ENCODE measurements around the gene TRABD2B. TPM values are rescaled to one million over a fixed set of nuclear protein-coding genes. Genes with fewer than 3 reads are reported as not detected.
A peak's percentile ranks its signal among the peaks of the same experiment; 100 is the strongest.

Gene TRABD2B
- total RNA-seq, 2 donors from 2014 or later = 2.6 to 4.3 TPM

DNA sequence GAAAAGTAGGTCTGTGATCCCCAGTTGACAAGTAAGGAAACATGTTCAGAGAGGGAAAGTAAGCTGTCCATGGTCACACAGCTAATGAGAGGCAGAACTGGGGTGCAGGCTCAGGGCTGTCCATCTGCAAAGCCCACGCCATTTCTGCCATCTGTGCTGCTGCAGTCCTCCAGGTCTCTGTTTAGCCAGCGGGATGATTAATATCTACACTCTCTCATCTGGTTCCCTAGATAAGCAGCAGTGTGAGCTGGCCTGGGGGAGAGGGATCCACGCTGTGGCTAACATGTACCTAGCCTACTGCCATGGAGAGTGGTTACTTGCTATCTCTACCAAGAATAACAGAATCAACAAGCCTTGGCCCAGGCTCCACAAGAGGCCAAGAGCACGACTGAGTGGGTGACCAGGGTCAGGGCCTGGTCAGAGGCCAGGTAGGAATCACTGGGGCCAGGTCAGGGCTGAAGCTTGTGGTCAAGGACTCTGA, 75.2 kb downstream of the TRABD2B start:
- Histone ChIP-seq H3K27ac (no peak overlapping the region), H3K36me3 (replicated peaks in 1 of 2; ENCODE audit: insufficient read depth in 1 of 2, low read depth in 2 of 2) (no peaks in the 10 kb centered on the region), H3K4me3 (no peak overlapping the region), H3K27me3 (no peaks in the 10 kb centered on the region), H3K4me1 (peaks cover 12% of the 10 kb centered on the region), H3K9me3 (no peaks in the 10 kb centered on the region)
- WGBS, 2 donors = 59 to 79% methylated on average over 3 to 4 of the region's 4 CpGs
- DNase-seq = no peak
- intact Hi-C loops (cut with DNase I) = no loop called here
- TF ChIP-seq POLR2A (IDR thresholded peaks at IDR 0.05) = no peak
- TF ChIP-seq, protein P1, sequence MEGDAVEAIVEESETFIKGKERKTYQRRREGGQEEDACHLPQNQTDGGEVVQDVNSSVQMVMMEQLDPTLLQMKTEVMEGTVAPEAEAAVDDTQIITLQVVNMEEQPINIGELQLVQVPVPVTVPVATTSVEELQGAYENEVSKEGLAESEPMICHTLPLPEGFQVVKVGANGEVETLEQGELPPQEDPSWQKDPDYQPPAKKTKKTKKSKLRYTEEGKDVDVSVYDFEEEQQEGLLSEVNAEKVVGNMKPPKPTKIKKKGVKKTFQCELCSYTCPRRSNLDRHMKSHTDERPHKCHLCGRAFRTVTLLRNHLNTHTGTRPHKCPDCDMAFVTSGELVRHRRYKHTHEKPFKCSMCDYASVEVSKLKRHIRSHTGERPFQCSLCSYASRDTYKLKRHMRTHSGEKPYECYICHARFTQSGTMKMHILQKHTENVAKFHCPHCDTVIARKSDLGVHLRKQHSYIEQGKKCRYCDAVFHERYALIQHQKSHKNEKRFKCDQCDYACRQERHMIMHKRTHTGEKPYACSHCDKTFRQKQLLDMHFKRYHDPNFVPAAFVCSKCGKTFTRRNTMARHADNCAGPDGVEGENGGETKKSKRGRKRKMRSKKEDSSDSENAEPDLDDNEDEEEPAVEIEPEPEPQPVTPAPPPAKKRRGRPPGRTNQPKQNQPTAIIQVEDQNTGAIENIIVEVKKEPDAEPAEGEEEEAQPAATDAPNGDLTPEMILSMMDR (IDR thresholded peaks at IDR 0.05) = no peak
- ATAC-seq = peak; percentile 9

DNA sequence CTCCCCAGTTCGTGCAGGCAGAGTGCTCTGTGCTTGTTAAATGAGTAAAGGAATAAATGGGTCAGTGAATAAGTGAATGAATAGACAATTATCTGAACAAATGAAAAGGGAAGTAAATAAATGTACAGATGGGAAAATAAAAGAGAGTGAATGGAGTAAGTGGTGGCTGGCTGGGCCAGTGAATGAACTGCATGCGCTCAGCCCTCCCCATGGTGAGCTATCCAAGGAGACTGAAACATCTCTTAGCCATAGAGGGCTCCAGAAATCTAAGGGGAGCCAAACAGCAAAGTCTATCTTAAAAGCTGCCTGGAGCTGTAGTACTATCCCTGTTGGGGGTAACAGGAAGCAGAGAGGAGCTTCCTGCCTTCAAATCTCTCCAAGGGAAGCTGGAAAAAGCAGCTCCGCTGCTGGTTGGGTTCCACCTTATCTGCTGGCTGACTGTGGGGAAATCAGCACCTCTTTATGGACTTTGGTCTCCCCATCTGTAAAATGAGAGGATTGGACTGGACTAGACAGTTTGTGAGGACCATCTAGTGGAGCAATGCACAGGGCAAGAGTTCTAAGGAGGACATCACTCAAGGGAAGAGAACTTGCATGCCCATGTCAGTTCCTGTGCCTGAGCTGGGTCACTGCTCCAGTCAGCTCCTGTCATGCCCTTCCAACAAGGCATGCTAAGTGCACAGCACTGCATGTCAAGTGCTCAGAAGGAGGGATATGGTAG, 77.9 kb downstream of the TRABD2B start:
- DNase-seq (no peak), ATAC-seq (no peak)
- Histone ChIP-seq H3K9me3 (no peaks in the 10 kb centered on the region), H3K36me3 (replicated peaks in 1 of 2; ENCODE audit: insufficient read depth in 1 of 2, low read depth in 2 of 2) (no peaks in the 10 kb centered on the region), H3K27me3 (no peaks in the 10 kb centered on the region), H3K4me3 (no peak overlapping the region), H3K4me1 (peaks cover 12% of the 10 kb centered on the region), H3K27ac (no peak overlapping the region)
- WGBS, 2 donors = 73 to 76% methylated on average over 2 to 3 of the region's 3 CpGs
- TF ChIP-seq, protein P1 (IDR thresholded peaks at IDR 0.05) = no peak
- no peak for TF ChIP-seq POLR2A (IDR thresholded peaks at IDR 0.05)
- intact Hi-C loops (cut with DNase I) = no loop called here

DNA sequence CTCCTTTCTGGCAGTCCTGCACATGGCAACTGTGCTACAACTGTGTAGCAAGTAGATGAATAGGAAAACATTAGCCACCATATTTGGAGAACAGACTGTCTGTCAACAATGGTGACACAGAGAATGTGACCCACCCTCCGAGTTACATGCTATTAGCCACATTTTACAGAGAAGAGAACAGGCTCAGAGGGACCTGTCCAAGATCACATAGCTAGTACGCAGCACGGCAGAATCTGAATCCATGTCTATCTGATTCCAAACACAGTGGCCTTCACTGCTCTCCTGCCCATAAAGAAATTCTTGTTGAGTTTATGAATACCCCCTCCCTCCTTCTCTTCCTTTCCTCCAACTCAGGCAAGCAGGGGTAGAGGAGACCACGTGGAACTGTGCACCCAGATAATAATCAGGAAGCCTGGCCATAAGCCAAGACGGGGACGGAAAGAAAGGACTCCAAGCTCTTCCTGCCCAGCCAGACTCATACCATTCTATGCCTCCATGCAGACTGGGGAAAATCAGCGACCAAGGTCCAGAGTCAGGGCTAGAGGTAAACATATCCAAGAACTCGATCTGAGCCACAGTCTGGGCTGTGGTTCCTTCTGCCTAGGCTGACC, 78.8 kb downstream of the TRABD2B start:
- H3K4me1 ChIP-seq = peaks cover 12% of the 10 kb centered on the region
- no peak overlapping the region for H3K27ac ChIP-seq
- no peaks in the 10 kb centered on the region for H3K9me3 ChIP-seq
- no peak for ATAC-seq
- DNase-seq = peak in 3 of 4 donors; percentile 19 to 63 (median 52)
- no peak overlapping the region for H3K4me3 ChIP-seq
- no peak for TF ChIP-seq POLR2A (IDR thresholded peaks at IDR 0.05)
- TF ChIP-seq, protein P1 (IDR thresholded peaks at IDR 0.05) = no peak
- WGBS, 2 donors = 38 to 46% methylated on average over 8 of the region's 8 CpGs
- intact Hi-C loops (cut with DNase I) = no loop called here
- no peaks in the 10 kb centered on the region for H3K27me3 ChIP-seq
- H3K36me3 ChIP-seq (replicated peaks in 1 of 2; ENCODE audit: insufficient read depth in 1 of 2, low read depth in 2 of 2) = no peaks in the 10 kb centered on the region

DNA sequence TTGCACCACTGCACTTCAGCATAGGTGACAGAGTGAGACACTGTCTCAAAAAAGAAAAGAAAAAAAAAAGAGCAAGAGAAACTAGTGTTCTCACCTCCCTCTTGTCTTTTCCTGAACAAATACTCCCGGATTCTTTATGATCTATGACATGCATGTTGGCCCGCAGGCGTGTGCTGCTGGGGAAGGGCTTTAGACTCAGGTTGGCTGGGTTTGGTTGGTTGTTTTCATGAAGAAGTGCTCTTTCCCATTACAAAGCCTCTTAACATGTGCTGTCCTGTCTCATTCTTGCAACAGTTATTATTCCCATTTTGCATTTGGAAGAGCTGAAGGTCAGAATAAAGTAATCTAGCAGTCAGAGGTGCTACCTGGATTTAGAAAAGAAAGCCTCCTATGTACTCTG, 79.5 kb downstream of the TRABD2B start:
- no peak for TF ChIP-seq POLR2A (IDR thresholded peaks at IDR 0.05)
- TF ChIP-seq, protein P1 (IDR thresholded peaks at IDR 0.05) = no peak
- ATAC-seq (no peak), DNase-seq (no peak)
- 93 to 95% methylated on average over 3 of the region's 3 CpGs for WGBS, 2 donors
- H3K36me3 ChIP-seq (replicated peaks in 1 of 2; ENCODE audit: insufficient read depth in 1 of 2, low read depth in 2 of 2) = no peaks in the 10 kb centered on the region
- H3K9me3 ChIP-seq = no peaks in the 10 kb centered on the region
- H3K27ac ChIP-seq = no peak overlapping the region
- peaks cover 12% of the 10 kb centered on the region for H3K4me1 ChIP-seq
- no peaks in the 10 kb centered on the region for H3K27me3 ChIP-seq
- no peak overlapping the region for H3K4me3 ChIP-seq
- intact Hi-C loops (cut with DNase I) = no loop called here

Data from body of pancreas (tissue), 4 donors.